NAMALWA (cell line): ENCODE data around the gene ZNF280B.

ENCODE experiments used
- DNase-seq: peaks from one replicate; pipeline ENCODE4 v3.0.0-alpha.2; 2015; ENCODE audit warnings: low spot score

The ZNF280B gene

DNA sequence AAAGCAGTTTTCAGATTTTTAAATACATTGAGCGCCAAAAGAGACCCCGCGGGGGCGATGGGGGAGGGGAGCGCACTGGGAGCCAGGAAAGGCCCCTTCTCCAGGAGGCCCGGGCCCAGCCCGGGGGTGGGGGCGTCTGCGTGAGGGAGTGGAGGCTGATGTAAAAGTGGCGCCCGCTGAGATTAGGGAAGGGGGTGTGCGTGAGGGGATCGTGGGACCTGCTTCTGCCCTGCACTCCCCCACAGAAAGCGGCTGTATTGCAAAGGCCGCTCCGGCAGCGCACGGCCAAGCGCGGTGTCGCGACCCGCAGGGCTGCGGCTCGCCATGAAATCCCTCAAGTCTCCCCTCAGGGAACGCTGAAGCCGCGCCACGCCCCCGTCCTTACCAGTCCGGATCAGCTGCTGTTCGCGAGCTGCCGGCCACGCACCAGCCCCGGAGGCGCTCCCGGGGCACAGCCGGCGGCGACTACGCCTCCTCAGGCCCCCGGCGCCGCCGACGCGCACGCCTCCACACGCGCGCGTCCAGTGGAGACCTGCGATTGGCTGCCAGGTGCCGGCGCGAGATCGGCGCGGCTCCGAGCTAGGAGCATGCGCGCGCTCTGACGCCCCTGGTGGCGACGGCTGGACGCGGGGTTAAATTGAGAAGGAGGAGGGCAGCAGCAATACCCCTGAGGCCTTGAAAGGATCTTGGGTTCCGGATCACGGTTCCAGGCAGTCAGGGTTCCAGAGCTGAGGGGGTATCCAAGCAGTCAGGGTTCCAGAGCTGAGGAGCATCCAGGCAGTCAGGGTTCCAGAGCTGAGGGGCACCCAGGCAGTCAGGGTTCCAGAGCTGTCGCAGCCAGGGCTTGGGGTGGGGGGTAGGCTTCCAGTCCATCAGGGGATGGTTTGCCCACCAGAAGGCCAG, at the start of gene ZNF280B:
TSS of gene ZNF280B (minus strand) at position 469 of the 903 bp plus-strand sequence. CDS start 19,344 bp downstream, outside the sequence.
- peak; percentile 87 for DNase-seq

DNA sequence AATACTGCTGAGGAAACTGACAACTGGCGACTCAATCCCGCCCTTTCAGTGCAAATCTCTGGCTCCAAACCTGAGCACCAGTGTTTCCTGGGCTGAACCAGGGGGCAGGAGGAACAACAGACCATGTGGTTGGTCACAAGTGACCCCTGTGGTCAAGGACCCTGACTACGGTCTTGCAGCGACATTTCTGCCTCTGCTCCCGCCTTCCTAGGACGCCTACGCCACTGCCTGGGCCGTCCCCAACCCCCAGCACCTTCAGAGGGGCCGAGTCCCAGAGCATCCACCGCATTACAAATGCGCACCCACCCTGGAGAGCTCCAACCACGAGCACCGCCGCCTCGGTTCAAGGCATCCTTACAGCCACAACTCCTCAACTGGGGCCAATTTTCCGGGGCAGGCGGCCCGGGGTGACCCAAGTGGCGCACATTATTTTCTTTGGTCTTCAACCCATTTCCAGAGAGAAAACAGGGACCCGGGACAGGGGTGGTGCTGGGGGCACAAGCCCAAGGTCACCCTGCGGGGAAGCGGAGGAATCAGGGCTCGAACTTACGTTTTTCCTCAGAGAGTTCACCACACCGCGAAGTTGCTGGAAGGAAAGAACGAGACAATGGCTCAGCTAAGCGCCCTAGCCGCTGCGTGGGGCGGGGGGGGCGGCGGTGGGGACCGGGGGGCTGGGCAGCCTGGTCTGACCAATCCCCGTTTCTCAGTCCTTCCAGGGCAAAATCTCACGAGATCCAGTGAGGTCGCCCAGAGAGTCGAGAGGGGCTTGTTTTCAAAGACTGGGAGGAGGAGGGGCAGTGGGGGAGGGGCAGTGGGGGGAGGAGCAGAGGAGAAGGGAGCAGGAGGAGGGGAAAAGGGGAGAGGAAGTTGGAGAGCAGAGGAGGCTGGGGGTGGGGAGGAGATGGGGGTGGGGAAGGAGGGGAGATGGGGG, 48.7 kb upstream of the ZNF280B start:
- DNase-seq: no peak

- no peak for DNase-seq
These were observed 48.0 kb upstream of the ZNF280B start for GRCh38 chr22:22556578-22556977.

DNA sequence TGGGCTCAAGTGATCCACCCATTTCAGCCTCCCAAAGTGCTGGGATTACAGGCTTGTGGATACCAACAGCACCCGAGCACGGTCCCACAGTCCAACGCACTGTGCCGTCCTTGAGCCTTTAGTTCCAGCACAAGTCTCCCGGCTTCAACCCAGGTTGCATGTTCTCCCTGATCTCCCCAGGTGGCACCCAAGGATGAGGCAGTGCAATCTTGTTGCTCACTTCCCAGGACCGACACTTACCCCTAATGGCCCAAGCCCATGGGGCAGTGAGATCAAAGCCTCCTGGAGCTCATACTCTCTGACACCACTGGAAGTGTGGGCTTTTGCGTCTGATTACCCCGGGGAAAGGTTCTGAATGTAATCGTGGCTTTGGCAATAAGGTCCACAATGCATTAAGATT, 47.1 kb upstream of the ZNF280B start:
- DNase-seq: no peak

DNA sequence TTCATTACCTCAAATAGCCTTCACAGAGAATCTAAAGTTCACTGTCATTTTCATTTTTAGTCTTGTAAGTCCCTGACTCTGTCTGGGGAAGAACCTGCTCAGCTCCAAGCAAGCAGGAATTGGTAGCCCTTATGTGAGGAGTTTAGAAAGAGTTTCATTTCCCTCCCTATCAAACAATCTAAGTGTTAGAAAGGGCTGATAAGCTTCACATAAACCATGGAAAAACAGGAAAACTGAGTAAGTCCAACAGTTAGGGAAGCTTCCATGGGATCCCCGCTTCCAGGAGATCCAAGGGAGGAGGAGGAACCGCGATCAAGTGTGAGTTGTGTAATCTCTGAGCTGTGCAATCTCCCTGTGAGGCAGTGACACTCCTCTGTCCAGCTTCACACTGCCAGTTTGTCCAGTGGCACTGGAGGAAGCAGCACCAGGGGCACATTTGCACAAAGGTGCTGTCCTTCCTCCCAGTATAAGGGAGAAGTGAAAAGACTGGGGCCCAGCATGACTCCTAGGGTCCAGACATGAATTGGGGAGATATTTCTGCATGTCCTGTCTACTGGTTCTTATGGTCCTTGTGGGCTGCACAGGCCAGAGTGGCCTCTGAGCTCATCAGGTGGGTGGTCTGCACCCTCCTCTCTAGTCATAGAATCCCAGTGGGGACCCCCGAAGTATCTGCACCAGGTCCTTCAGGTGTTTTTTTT, 46.2 kb upstream of the ZNF280B start:
- no peak for DNase-seq

DNA sequence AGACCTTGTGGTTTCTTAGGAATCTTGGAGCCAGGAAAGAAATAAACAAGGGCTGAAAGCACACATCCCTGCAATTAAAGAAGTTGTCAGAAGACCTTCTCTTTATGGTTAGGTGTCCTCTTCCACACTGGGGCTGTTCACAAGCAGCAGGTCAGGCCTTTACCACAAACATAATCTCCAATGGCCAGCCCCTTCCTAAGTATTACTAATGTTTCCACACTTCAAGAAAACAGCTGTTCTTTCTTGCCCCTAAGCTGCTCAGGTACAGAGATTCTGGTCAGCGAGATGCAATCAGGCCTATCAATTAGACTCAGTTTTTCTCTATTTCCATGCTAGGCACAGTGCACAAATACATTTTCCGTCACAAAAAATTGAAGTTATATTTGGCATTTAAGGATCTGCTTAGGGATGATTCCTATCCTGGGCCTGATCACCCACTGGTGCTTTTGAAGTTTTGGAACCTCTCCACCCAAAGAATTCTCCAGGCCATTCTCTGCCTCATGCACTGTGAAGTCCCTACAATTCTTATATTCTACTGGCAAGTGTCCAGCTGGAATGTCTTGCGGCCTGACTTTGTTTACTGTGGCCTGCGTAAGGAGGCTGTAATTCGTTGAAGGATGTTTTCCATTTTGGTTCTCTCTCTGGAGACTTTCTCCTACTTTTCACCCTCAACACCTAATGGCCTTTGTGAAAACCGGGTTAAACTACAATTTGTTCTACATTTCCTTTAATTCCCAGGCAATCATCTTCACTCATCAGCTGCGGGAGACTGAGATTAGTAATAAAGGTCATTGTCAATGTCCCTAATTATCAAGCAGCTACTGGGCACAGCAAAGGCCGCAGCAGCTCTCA, 45.4 kb upstream of the ZNF280B start:
- no peak for DNase-seq

- DNase-seq: no peak
These were observed 44.6 kb upstream of the ZNF280B start for GRCh38 chr22:22553141-22553540.

- DNase-seq: no peak
These were observed 44.1 kb upstream of the ZNF280B start for GRCh38 chr22:22552630-22553029.

- DNase-seq: no peak
These were observed 42.4 kb upstream of the ZNF280B start for GRCh38 chr22:22550789-22551434.

DNA sequence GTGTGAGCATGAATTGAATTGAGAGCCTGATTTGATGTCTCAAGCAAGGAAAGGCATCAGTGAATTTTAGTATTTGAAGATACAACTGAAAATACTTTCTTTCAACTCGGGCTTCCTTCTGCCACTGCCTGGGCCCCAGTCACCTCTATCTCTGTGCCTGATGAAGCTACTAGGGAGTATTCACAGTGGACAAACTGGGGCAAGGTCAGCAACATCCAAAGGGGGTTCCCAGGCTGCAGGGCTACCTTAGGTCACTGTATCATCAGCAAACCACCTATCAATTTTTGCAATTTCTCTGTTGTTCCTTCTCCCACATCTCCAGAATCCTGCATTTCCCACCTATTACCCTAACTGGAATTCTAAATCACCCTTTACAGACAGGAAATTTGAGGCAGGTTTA, 40.4 kb upstream of the ZNF280B start:
- no peak for DNase-seq

DNA sequence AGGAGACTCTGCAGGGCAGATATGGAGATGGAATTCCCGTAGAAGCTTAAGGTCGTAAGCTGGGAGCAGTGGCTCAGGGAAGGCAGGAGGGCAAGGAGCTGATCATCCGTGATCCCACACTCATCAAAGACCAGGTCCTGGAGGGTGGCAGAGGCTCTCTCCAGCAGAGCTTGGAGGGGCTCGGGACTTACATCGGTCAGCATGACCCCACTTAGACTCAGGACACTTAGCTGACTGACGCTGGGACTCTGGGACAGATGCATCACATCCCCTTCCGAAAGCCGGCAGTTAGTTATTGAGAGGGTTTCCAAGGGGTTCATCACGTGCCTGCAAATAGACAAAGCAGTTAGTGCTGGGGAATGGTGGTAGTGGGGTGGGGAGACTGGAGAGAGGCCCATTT, 39.8 kb upstream of the ZNF280B start:
- DNase-seq: no peak

DNA sequence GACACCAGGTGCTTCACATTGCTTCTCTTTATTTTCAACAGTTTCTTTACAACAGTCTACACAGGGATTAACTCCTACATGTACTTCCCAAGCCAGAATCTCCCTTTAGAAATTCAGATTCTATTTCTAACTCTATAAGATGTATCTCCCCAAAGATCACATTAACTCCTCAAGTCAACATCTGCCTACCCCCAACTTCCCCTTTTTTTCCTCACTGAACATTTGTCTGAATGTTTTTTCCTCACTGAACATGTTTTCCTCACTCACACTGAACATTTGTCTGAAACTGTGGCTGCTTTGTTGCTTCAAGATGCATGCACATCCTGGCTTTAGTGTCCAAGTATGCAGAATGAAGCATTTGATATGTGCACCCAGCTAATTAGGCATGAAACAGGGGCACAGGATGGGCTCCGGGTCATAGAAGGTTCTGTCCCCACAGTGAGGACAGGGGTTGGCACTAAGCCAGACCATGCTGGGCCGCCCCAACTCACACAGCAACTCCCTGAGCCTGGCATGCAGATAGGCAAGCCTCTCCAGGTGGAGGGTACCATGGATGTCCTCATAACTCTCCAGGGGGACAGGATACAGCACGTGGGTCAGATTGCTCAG, 39.3 kb upstream of the ZNF280B start:
- no peak for DNase-seq

DNA sequence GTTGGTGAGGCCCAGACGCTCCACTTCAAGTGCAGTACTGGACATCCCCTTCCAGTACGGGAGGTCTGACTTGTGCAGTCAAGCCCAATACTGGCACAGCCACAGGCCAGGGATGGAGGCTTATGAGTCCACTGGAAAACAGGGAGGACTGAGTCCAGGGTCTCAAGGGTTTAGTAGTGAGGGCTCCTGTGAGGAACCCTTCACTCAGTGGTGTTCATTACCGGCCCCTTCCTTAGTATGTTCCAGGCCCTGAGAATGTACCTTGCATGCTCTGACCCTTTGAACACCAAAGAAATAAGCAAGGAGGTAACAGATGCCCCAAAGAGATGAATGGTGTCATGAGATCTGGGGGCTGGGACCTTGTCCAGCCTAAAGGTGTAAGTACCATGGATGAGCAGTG, 38.7 kb upstream of the ZNF280B start:
- DNase-seq: no peak

- no peak for DNase-seq
These were observed 37.9 kb upstream of the ZNF280B start for GRCh38 chr22:22546490-22546889.

GRCh38 chr22:22545084-22545483, 36.5 kb upstream of the ZNF280B start:
- DNase-seq: no peak

GRCh38 chr22:22538226-22538989, 29.9 kb upstream of the ZNF280B start:
- no peak for DNase-seq

GRCh38 chr22:22536916-22537315, 28.4 kb upstream of the ZNF280B start:
- no peak for DNase-seq

DNA sequence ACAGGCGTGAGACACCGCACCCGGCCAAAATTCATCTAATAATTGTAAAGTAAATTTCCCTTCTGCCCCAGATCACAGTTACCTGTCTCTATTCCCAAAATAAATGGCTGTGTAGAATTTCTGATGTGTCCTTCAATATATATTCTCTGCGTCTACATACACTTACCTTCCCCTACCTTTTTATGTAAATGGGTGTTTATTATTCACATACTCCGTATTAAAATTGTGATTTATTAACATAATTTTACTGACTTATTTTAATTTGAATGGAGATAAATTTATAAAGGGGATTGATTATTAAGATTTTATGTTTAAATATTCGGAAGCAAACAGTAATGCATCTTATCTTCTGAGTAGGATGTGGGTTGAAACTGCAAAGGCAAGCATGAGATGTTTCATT, 28.0 kb upstream of the ZNF280B start:
- DNase-seq: no peak

- no peak for DNase-seq
These were observed 27.1 kb upstream of the ZNF280B start for GRCh38 chr22:22535662-22536061.
